ENCODE results near the gene BSDC1. TPM values are rescaled to one million over a fixed set of nuclear protein-coding genes. Genes with fewer than 3 reads are reported as not detected.
A peak's percentile ranks its signal among the peaks of the same experiment; 100 is the strongest.
"Not testable (repeated sequence)": the region's sequence is repeated elsewhere in the genome, so short reads cannot be mapped to it uniquely, and the experiment has no call there.

BSDC1 gene
- total RNA-seq: 10 to 100 TPM; 26.5 to 31.2 TPM

- Mint-ChIP-seq H3K9me3 (peaks cover 2% of the 10 kb centered on the region), H3K4me1 (peaks cover 18% of the 10 kb centered on the region), H3K27ac (peak within 1 kb of the TSS; percentile 96), H3K27me3 (no peaks in the 10 kb centered on the region), H3K4me3 (peak within 1 kb of the TSS; percentile 100), H3K36me3 (peaks cover 3% of the 10 kb centered on the region)
- DNase-seq: peak; percentile 99
Measured at GRCh38 chr1:32394141-32394889, at the start of gene BSDC1. Gene BSDC1, minus strand, starts transcription at chr1:32394441. Its CDS starts 27 bp downstream, at chr1:32394414.

- not testable (repeated sequence) for H3K36me3 Mint-ChIP-seq, H3K4me1 Mint-ChIP-seq, H3K9me3 Mint-ChIP-seq, H3K4me3 Mint-ChIP-seq, DNase-seq, H3K27ac Mint-ChIP-seq
- H3K27me3 Mint-ChIP-seq: peaks cover 26% of the 10 kb centered on the region
Measured at GRCh38 chr1:32441467-32441866, 47.2 kb upstream of the BSDC1 start.

GRCh38 chr1:32438777-32439176, 44.5 kb upstream of the BSDC1 start:
- H3K27ac Mint-ChIP-seq, H3K36me3 Mint-ChIP-seq, H3K4me1 Mint-ChIP-seq, H3K9me3 Mint-ChIP-seq, DNase-seq, H3K4me3 Mint-ChIP-seq: not testable (repeated sequence)
- peaks cover 21% of the 10 kb centered on the region for H3K27me3 Mint-ChIP-seq

GRCh38 chr1:32438136-32438535, 43.9 kb upstream of the BSDC1 start:
- no peaks in the 10 kb centered on the region for H3K4me1 Mint-ChIP-seq

GRCh38 chr1:32431736-32432400, 37.6 kb upstream of the BSDC1 start:
- no peaks in the 10 kb centered on the region for H3K36me3 Mint-ChIP-seq
- no peaks in the 10 kb centered on the region for H3K4me1 Mint-ChIP-seq
- no peak overlapping the region for H3K4me3 Mint-ChIP-seq
- no peak for DNase-seq
- peaks cover 40% of the 10 kb centered on the region for H3K27me3 Mint-ChIP-seq
- no peaks in the 10 kb centered on the region for H3K9me3 Mint-ChIP-seq
- H3K27ac Mint-ChIP-seq: no peak overlapping the region

More at GRCh38 chr1:32438136-32438535, 43.9 kb upstream of the BSDC1 start:
- Mint-ChIP-seq H3K27ac (no peak overlapping the region), H3K4me3 (no peak overlapping the region), H3K27me3 (peaks cover 21% of the 10 kb centered on the region), H3K9me3 (peaks cover 5% of the 10 kb centered on the region), H3K36me3 (no peaks in the 10 kb centered on the region)
- no peak for DNase-seq

- DNase-seq: no peak
- no peak overlapping the region for H3K27ac Mint-ChIP-seq
- no peaks in the 10 kb centered on the region for H3K4me1 Mint-ChIP-seq
- H3K27me3 Mint-ChIP-seq: peaks cover 59% of the 10 kb centered on the region
- H3K4me3 Mint-ChIP-seq: no peak overlapping the region
- no peaks in the 10 kb centered on the region for H3K9me3 Mint-ChIP-seq
- H3K36me3 Mint-ChIP-seq: no peaks in the 10 kb centered on the region
Measured at GRCh38 chr1:32427264-32427963, 33.2 kb upstream of the BSDC1 start.

- no peaks in the 10 kb centered on the region for H3K4me1 Mint-ChIP-seq
- H3K27me3 Mint-ChIP-seq: peaks cover 58% of the 10 kb centered on the region
- H3K36me3 Mint-ChIP-seq: no peaks in the 10 kb centered on the region
- H3K9me3 Mint-ChIP-seq: no peaks in the 10 kb centered on the region
- no peak overlapping the region for H3K4me3 Mint-ChIP-seq
- DNase-seq: no peak
- no peak overlapping the region for H3K27ac Mint-ChIP-seq
Measured at GRCh38 chr1:32426489-32427255, 32.4 kb upstream of the BSDC1 start.

- Mint-ChIP-seq H3K4me3 (no peak overlapping the region), H3K4me1 (no peaks in the 10 kb centered on the region), H3K27ac (no peak overlapping the region), H3K27me3 (peaks cover 26% of the 10 kb centered on the region), H3K36me3 (no peaks in the 10 kb centered on the region), H3K9me3 (peaks cover 1% of the 10 kb centered on the region)
- no peak for DNase-seq
Measured at GRCh38 chr1:32421775-32422174, 27.5 kb upstream of the BSDC1 start.

- no peaks in the 10 kb centered on the region for H3K36me3 Mint-ChIP-seq
- DNase-seq: no peak
- peaks cover 3% of the 10 kb centered on the region for H3K27me3 Mint-ChIP-seq
- H3K9me3 Mint-ChIP-seq: peaks cover 1% of the 10 kb centered on the region
- peaks cover 3% of the 10 kb centered on the region for H3K4me1 Mint-ChIP-seq
- H3K4me3 Mint-ChIP-seq: no peak overlapping the region
- H3K27ac Mint-ChIP-seq: no peak overlapping the region
Measured at GRCh38 chr1:32414186-32414886, 20.1 kb upstream of the BSDC1 start.

- DNase-seq: peak; percentile 64
- Mint-ChIP-seq H3K9me3 (peaks cover 1% of the 10 kb centered on the region), H3K36me3 (no peaks in the 10 kb centered on the region), H3K27ac (no peak overlapping the region), H3K4me1 (peaks cover 3% of the 10 kb centered on the region), H3K4me3 (no peak overlapping the region), H3K27me3 (peaks cover 3% of the 10 kb centered on the region)
Measured at GRCh38 chr1:32413507-32414185, 19.4 kb upstream of the BSDC1 start.

GRCh38 chr1:32411261-32411660, 17.0 kb upstream of the BSDC1 start:
- H3K27me3 Mint-ChIP-seq: peaks cover 3% of the 10 kb centered on the region
- no peak overlapping the region for H3K4me3 Mint-ChIP-seq
- no peaks in the 10 kb centered on the region for H3K36me3 Mint-ChIP-seq
- no peak for DNase-seq
- H3K4me1 Mint-ChIP-seq: peaks cover 3% of the 10 kb centered on the region
- H3K9me3 Mint-ChIP-seq: no peaks in the 10 kb centered on the region
- no peak overlapping the region for H3K27ac Mint-ChIP-seq

- H3K9me3 Mint-ChIP-seq: no peaks in the 10 kb centered on the region
Measured at GRCh38 chr1:32406629-32407111, 12.4 kb upstream of the BSDC1 start.

GRCh38 chr1:32405672-32406467, 11.6 kb upstream of the BSDC1 start:
- H3K36me3 Mint-ChIP-seq: no peaks in the 10 kb centered on the region
- no peaks in the 10 kb centered on the region for H3K9me3 Mint-ChIP-seq
- H3K4me1 Mint-ChIP-seq: peaks cover 2% of the 10 kb centered on the region
- DNase-seq: no peak
- H3K27ac Mint-ChIP-seq: no peak overlapping the region
- H3K4me3 Mint-ChIP-seq: no peak overlapping the region
- no peaks in the 10 kb centered on the region for H3K27me3 Mint-ChIP-seq

More at GRCh38 chr1:32406629-32407111, 12.4 kb upstream of the BSDC1 start:
- Mint-ChIP-seq H3K27ac (no peak overlapping the region), H3K4me3 (no peak overlapping the region), H3K36me3 (no peaks in the 10 kb centered on the region), H3K27me3 (no peaks in the 10 kb centered on the region), H3K4me1 (no peaks in the 10 kb centered on the region)
- no peak for DNase-seq
